Right lobe of liver (tissue), 4 donors: ENCODE data around the gene CASKIN1.

ENCODE experiments used
- CTCF ChIP-seq, 4 donors: fragments of 200-600 bp in 3 of 4; fragments of 450-650 bp in 1 of 4; IDR thresholded peaks; one replicate each; pipeline versions ENCODE4 v1.5.1 to v1.8.0; 2016 to 2022; ENCODE audit warnings: antibody characterized with exemption in 4 of 4, mild to moderate bottlenecking in 2 of 4
- POLR2A ChIP-seq: fragments of 450-650 bp; IDR thresholded peaks from one replicate; pipeline ENCODE4 v1.6.1; 2017; ENCODE audit warnings: antibody characterized with exemption, mild to moderate bottlenecking
- donor health status: DM: no; HTN: no; CAD: no.
- donor health status: DM: no; HTN: no; CAD: no.
- donor health status: DM: no; HTN: yes; CAD: no.

- TF ChIP-seq CTCF (IDR thresholded peaks at IDR 0.05) (no peak), POLR2A (no peak)
Observed at GRCh38 chr16:2186505-2186904, 9.9 kb downstream of the CASKIN1 start.
